Measurements from ENCODE around the gene PRXL2B.

Gene PRXL2B

GRCh38 chr1:2598329-2598931 is 11.9 kb downstream of the PRXL2B start:
- DNase-seq (ENCODE audit: low read depth), result no peak

- no peak for DNase-seq (ENCODE audit: low read depth)
These were observed 15.2 kb downstream of the PRXL2B start for GRCh38 chr1:2601721-2602303.

- no peak for DNase-seq (ENCODE audit: low read depth)
These were observed 15.8 kb downstream of the PRXL2B start for GRCh38 chr1:2602311-2602835.

GRCh38 chr1:2602866-2603520 is 16.4 kb downstream of the PRXL2B start:
- DNase-seq (ENCODE audit: low read depth), result no peak

- DNase-seq (ENCODE audit: low read depth), result no peak
These were observed 17.1 kb downstream of the PRXL2B start for GRCh38 chr1:2603521-2604155.

- DNase-seq (ENCODE audit: low read depth), result no peak
These were observed 17.7 kb downstream of the PRXL2B start for GRCh38 chr1:2604156-2604843.

- no peak for DNase-seq (ENCODE audit: low read depth)
These were observed 18.4 kb downstream of the PRXL2B start for GRCh38 chr1:2604844-2605508.

- no peak for DNase-seq (ENCODE audit: low read depth)
These were observed 19.2 kb downstream of the PRXL2B start for GRCh38 chr1:2605509-2606395.

- no peak for DNase-seq (ENCODE audit: low read depth)
These were observed 19.9 kb downstream of the PRXL2B start for GRCh38 chr1:2606396-2606880.

- no peak for DNase-seq (ENCODE audit: low read depth)
These were observed 20.5 kb downstream of the PRXL2B start for GRCh38 chr1:2606881-2607621.

GRCh38 chr1:2607641-2608091 is 21.1 kb downstream of the PRXL2B start:
- no peak for DNase-seq (ENCODE audit: low read depth)

- DNase-seq (ENCODE audit: low read depth), result no peak
These were observed 22.9 kb downstream of the PRXL2B start for GRCh38 chr1:2609319-2610035.

GRCh38 chr1:2610036-2610959 is 23.7 kb downstream of the PRXL2B start:
- DNase-seq (ENCODE audit: low read depth), result no peak

- no peak for DNase-seq (ENCODE audit: low read depth)
These were observed 24.5 kb downstream of the PRXL2B start for GRCh38 chr1:2611031-2611501.

GRCh38 chr1:2611621-2612437 is 25.3 kb downstream of the PRXL2B start:
- no peak for DNase-seq (ENCODE audit: low read depth)

GRCh38 chr1:2612591-2613365 is 26.2 kb downstream of the PRXL2B start:
- DNase-seq (ENCODE audit: low read depth), result no peak
